NCI-H1436 treated with DMSO at 0.1 percent for 48 hours (cell line): ENCODE data around the gene CAMSAP1.

Source experiments
- DNase-seq: peaks from one replicate; lab custom pipeline; 2025; lab: John Stamatoyannopoulos, UW

Gene CAMSAP1

DNA sequence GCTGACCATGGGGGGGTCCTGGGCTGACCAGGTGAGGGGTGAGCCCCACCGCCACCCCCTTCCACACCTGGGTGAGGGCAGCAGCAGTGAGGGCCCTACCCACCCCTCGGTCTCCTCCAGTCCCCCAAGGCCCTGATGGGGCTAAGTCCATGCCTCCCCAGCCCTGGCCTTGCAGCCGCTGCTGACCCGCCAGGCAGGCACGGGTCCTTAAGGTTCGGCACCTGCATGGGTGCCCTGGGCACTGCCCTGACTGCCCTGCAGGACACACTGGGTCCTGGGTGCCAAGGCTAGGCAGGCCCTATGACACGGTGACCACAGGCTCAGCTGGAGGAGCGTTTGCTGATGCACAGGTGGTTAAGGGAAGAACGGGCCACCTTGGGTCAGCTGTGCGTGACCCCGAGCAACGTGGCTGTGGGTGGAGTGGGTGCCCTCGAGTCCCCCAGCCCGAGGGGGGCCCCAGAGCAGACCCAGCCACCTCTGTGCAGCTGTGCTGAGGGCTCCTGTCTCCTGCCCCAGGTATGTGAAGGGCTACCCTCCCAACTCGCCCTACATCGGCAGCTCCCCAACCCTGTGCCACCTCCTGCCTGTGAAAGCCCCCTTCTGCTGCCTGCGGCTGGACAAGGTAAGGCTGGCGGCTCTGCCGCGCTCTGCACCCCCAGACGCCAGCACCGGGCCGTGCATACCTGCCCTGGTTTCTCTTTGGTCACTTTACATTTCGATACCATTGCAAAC, 132.4 kb downstream of the CAMSAP1 start:
- no peak for DNase-seq

DNA sequence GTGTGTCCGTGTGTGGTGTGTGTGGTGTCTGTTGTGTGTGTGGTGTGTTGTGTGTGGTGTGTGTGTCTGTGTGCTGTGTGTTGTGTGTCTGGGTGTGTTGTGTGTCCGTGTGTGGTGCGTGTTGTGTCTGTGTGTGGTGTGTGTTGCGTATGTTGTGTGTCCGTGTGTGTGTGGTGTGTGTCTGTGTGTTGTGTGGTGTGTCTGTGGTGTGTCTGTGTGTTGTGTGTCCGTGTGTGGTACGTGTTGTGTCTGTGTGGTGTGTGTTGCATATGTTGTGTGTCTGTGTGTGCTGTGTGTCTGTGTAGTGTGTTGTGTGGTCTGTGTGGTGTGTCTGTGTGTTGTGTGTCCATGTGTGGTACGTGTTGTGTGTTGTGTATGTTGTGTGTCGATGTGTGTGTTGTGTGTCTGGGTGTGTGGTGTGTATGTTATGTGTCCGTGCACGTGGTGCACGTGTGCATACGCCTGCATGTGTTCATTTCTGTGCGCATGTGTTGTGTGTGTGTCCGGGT, 133.1 kb downstream of the CAMSAP1 start:
- no peak for DNase-seq

DNA sequence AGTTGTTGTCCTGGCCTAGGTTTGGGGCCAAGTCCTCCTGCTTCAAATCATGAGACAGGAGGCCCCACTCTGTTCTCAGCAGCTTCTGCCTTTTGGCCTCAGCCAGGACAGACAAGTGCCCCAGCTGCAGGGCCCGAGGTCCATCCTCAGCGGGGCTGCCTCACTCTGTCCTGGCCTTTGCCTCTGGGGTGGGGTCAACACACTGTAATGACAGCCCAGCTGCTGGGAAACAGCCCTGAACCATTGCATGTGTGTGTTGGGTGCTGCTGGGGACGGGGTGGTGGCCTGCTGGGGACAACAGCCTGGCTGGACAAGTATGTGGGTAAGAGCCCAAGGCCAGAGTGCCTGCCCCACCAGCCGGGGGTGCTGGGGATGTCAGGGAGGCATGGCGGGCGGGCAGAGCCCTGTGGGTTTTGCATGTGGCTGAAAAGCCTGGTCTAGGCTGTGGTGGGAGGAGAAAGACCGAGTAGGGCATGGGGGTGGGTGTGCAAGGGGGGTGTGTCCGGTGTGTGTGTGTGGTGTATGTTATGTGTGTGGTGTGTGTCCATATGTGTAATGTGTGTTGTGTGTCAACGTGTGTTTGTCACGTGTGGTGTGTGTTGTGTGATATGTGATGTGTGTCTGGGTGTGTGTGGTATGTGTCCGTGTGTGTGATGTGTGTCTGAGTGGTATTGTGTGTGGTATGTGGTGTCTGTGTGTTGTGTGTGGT, 133.7 kb downstream of the CAMSAP1 start:
- no peak for DNase-seq

DNA sequence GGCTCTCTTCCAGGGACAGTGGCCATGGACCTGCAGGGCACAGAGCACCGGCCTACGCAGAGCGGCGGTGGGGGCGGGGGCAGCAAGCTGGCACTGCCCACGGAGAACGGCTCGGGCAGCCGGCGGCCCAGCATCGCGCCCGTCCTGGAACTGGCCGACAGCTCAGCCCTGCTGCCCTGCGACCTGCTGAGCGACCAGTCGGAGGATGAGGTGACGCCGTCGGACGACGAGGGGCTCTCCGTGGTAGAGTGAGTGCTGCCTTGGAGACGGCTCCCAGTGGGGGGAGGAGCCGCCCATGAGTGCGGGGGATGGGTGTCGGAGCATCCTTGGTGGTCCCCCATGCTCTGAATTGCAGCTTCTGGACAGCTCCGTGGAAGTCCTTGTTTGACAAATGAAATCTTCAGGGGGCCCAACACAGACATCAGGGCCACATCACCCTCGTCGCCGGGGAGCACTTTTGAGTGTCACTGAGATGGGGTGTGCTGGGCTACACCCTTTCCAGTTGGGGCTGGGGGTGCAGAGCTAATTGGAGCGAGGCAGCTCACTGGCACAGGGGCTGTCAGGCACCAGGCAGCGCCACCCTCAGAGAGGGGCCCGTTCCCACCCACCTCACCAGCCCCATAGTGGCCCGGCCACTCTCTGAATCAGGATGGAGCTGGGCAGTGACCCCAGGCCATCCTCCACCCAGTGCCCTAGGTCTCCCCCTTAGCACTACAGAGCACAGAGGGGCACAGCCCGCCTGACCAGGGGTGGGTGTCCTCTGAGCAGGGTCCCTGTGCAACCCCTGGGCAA, 134.4 kb downstream of the CAMSAP1 start:
- DNase-seq: no peak

DNA sequence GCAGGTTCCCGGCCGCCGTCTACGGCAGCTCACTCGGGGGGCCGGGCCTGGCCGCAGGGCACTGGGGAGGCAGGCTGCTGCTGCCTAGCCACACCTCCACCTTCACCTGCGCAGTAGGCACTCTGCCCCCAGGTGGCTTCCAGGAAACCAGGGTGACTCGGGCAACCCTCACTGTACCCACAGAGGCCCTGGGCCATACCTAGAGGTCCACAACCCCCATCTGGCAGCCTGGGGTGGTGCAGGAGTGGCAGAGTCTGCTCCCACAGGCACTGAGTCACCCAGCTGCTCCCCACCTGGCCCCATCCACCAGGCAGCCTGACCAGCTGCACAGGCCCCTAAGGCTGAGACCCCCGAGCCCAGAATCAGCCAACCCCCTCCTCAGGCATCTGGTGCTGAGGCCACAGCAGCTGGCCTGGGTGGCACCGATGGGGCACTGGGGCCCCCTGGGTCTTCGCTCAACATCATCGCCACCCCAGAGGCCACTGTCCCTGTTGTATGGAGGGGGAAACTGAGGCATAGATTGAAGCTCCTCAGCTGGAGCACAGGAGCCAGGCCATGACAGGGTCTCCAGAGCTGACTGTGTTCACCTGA, 135.2 kb downstream of the CAMSAP1 start:
- no peak for DNase-seq

DNA sequence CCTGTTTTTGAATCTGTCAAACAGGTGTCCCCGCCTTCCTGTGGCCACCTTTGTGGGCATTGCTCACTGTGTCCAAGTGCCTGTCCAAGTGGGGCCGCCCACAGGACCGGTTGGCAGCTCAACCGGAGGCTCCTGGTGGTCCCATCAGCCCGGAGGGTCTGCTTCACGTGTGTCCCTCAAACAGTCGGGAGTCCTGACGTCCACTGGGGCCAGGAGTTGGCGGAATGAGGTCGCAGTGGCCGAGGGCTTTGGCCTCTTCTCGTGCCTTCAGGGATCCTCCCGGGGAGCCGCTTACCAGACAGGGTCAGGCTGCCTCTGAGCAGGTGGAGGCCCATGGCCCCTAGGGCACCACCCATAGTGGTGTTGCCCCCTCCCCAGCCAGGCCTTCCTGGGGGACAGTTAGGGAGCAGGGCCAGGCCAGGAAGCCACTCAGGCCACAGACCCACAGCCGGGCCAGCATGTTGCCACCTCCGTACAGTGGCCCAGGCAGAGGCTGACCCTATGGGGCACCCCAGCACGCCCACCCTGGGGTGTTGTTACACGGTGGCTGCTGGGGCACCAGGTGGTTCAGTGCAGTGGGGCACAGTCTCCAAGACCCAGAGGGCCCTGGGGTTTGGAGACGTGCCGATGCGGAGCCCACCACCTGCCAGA, 135.8 kb downstream of the CAMSAP1 start:
- DNase-seq: no peak

DNA sequence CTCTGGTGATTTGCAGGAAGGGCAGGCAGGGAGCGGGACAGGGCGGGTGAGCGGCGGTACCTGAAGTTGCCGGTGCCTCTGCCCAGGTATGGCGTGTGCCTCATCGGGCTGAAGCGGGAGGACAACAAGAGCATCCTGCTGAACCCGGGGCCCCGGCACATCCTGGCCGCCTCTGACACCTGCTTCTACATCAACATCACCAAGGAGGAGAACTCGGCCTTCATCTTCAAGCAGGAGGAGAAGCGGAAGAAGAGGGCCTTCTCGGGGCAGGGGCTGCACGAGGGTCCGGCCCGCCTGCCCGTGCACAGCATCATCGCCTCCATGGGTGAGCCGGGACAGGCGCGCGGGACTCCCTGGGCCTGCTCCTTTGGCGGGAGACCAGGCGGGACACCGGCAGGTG, 136.6 kb downstream of the CAMSAP1 start:
- DNase-seq: no peak

DNA sequence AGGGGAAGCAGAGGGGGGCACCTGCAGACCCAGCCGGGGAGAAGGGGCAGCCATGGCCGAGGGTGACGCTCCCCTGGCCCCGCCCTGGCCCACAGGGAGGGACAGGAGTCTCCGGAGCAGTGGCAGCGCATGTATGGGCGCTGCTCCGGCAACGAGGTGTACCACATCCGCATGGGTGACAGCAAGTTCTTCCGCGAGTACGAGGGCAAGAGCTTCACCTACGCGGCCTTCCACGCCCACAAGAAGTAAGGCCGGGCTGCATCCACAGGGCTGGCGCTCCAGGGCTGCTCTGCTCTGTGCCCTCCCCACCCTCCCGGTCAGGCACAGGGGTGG, 137.2 kb downstream of the CAMSAP1 start:
- DNase-seq: no peak

DNA sequence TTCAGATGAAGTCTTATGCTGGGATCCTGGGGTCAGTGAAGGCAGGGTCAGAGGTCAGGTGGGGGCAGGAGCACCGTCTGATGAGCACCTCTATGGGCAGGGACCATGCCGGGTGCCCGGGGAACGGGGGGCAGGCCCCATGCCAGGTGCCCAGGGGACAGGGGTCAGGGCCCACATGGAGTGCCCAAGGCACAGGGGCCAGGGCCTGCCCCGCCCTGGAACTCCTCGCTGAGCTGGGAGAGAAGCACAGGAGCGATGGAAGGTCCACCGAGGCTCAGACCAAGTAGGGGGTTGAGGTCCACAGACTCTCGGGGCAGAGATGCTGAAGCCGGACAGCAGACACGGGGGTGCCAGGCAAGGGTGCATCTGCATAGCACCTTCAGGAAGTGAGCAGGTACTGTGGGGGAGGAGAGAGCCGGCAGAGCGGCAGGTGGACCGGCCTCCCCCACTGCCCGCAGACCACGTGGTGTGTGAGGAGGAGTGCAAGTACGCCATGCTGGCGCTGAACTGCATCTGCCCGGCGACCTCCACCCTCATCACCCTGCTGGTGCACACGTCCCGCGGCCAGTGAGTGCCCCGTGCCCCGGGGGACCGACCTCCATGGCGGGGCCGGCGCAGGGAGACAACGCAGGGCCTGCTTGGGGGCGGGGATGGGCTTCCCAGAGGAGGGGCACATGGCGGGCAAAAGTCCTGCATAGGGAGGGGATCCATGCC, 137.7 kb downstream of the CAMSAP1 start:
- no peak for DNase-seq

DNA sequence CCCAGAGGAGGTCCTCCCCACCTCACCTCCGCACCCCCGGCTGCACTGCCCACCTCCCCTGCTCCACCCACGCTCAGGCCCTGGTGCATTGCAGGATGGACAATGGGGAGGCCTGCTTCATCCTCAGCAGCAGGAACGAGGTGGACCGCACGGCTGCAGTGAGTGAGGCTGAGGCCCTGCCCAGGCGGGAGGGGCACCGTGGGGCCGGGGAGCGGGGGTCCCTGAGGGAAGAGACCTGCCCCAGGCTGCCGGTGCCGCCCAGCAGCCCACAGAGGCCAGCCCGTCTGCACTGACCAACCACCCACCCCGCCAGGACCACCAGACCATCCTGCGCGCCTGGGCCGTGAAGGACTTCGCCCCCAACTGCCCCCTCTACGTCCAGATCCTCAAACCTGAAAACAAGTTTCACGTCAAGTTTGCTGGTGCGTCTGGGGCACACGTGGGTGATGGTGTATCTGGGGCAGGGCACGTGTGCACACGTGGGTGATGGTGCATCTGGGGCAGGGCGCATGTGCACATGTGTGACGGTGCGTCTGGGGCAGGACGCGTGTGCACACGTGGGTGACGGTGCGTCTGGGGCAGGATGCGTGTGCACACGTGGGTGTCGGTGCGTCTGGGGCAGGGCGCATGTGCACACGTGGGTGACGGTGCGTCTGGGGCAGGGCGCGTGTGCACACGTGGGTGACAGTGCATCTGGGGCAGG, 138.7 kb downstream of the CAMSAP1 start:
- no peak for DNase-seq

DNA sequence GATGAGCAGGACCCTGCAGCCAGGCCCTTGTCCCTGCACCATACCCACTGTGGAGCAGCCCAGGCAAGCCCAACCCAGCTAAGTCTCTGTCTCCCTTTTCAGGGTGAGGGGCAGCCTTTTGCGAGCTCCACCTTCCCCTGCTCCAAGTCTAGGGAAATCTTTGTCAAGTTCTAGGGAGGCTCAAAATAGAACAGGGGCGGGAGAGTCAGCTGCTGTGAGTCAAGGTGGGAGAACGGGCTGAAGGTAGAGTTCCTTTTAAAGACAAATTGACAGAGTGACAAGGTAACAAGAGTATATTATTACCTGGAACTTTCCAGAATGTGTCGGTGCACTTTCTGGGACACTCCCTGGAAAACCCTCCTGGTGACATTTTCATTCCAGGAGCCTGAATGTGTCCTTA, 140.6 kb downstream of the CAMSAP1 start:
- no peak for DNase-seq

DNA sequence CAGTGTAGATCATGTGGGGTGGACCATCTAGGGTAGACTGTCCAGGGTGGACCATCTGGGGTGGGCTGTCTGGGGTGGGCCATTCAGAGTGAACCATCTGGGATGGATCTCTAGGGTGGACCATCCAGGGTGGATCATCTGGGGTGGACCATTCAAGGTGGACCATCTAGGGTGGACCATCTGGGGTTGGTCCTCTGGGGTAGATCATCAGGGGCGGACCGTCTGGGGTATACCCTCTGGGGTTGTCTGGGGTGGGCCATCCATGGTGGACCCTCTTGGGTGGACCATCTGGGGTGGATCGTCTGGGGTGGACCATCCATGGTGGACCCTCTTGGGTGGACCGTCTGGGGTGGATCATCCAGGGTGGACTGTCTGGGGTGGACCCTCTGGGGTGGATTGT, 141.1 kb downstream of the CAMSAP1 start:
- no peak for DNase-seq

DNA sequence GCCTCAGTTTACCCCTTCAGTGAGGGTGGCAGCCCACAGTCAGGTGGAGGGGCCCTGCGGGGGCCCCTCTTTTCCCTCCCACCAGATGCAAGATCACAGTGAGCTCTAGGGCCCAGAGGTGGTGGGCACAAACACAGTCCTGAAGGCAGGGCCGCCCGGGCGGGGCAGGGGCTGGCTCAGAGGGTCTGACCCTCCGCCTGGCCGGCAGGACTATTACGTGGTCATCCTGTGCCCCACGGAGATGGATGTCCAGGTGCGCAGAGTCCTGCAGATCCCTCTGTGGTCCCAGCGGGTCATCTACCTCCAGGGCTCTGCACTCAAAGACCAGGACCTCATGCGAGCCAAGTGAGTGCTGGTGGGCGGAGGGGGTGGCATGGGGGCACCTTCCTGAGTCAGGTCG, 141.9 kb downstream of the CAMSAP1 start:
- no peak for DNase-seq

DNA sequence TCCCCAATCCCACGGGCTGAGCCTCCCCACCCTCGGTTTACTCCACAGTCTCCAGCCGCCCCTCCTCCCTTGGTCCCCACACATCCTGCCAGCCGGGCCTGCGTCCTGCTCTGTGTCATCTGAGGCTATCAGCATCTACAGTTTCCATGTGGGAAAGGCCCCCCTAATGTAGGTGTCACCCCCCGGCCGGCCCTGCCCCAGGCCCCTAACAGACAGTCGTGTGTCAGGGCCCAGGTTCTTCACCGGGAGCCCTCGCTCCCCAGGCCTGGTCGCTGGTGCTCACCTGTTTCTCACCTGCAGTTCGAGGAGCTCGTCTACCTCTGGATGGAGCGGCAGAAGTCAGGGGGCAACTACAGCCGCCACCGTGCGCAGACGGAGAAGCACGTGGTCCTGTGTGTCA, 142.6 kb downstream of the CAMSAP1 start:
- no peak for DNase-seq

DNA sequence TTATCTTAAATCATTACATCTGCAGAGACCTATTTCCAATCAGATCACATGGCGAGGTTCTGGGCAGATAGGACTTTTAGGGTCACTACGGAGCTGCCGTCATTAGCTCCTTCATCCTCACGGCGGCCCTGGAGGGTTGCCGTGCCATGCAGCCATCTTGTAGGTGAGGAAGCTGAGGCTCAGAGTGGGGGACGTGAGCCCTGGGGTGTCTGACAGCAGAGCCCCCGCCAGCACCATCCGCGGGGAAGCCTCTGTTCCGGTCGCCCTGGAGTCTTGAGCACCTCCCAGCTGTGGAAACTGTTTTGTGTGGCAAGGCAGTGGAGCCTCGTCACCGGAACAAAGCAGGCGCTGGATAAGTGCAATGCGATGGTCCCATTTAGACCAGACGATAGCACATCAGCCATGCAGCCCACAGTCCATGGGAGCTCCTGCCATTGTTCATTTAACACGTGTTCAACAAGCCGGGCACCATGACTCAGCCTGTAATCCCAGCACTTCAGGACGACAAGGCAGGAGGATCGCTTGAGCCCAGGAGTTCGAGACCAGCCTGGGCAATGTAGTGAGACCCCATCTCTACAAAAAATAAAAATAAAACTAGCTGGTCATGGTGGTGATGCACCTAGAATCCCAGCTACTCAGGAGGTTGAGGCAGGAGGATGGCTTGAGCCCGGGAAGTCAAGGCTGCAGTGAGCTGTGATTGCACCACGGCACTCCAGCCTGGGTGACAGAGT, 143.5 kb downstream of the CAMSAP1 start:
- no peak for DNase-seq

DNA sequence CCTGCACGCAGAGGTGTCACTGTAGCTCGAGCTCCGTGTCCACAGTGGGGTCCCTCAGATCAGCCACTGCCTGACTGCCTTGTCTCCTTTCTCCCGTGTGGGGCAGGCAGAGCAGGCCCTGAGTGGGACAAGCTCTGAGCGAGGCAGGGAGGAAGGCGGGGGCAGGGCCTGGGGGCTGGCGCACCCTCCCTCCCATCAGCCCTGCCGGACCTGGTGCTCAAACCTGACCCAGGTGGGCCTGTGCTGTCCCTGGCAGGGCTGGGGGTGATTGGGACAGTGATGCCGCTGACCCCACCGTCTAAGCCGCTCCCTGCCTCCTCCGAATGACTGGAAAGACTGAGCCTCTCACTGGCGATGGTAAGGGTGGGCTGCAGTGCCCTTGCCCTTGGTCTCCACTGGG, 144.4 kb downstream of the CAMSAP1 start:
- no peak for DNase-seq

DNA sequence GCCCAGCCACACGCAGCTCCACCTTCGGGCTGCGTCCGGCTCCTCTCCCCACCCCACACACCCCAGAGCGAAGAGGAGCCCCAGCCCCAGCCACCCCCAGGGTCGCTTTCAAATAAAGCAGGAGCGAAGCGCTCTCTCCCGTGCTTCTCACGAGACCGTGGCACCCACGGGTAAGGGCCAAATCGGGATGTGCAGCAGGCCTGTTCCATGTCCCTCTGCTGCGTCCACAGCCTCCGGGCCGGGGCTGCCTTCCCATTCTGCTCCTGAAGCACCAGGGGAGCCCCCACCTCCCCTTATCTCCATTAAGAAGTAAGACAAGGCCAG, 145.5 kb downstream of the CAMSAP1 start:
- no peak for DNase-seq

DNA sequence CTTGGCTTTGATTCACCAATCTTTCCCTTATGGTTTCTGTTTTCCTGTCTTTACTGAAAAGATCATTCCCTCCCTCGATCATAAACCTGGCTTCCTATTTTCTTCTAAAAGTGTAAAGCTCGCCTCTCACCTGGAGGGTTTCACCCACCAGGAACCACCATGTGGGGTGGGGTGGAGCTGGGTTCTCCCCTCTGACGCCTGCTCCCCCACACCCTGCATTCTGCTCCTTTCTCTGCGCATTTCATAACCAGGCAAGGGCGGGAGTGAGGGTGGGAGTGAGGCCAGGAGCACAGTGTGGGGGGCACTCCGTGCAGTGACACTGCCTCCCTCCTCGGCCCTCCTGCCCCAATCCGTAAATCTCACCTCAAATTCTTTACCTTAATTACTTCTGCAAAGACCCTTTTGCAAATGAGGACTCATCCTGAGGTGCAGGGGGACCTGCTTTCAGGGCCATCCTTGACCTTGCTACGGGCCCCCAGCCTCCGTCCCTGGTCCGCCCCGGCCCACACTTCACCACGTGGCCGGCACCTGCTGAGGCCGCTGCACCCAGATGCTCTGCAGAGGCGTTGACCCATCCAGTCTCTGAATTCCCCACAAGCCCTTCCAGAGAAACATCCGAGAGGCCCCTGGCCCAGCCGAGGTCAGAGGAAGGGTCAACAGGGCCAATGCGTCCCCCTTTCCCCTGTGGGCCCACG, 146.0 kb downstream of the CAMSAP1 start:
- no peak for DNase-seq

DNA sequence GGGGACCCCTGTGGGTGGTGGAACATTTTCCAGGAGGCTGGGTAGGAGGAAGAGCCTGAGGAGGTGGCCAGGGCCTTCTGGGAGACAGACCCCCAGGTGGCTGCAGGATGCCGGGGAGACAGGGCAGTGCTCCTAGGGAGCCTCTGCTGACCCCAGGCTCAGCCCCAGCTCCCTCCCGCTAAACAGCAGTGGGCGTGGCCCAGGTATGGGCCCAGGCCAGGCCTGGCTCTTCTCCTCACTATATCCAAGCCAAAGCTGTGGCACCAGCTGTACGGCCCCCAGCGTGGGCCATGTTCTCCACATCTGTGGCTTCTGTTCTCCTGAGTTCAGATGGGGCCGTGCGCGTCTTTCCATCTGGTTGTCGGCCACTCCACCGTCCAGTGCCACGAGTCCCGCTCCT, 146.9 kb downstream of the CAMSAP1 start:
- no peak for DNase-seq
